ENCODE measurements around the gene TRABD2B.

TRABD2B gene

DNA sequence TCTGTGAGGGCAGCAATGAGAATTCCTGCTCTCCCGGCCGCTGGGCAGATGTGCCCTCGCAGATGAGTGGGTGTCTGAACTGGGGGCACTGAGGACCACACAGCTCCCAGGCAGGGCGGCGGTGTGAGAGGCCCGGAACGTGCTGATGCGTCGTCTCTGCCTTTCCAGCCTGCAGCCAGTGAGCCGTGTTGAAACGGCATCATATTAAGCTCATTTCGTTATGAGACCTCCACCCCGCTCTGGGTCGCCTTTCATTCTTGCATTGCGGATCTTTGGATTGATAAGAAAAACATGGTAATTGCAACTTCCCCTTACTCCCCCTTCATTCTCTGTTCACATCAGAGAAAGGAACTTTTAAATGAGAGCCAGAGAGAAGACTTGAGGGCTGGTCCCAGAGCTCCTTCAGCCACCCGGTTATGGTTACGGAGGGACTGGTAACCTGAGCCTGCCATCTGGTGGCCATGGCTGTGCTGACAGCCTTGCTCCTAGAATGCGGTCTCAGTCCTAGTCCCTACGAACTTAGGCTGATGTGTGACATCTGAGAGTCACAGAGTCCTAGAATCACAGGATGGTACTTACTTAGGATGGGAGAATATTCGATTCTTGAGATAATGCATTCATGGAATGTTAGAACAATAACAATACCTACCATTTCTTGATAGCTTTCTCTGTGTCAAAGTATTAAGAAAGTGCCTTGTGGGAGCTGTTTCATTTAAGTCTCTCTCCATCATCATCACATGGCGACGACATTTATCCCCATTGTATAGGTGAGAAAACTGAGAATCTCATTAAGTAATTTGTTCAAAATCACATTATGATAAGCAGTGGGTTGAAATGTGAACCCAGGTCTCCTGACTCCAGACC is 271.0 kb downstream of the TRABD2B start:
- DNase-seq (ENCODE audit: low read depth in 2 of 2): peak in 1 of 2 experiments; percentile 56

GRCh38 chr1:47725511-47725991 is 271.6 kb downstream of the TRABD2B start:
- no peak for DNase-seq (ENCODE audit: low read depth in 2 of 2)

- DNase-seq (ENCODE audit: low read depth in 2 of 2): no peak
Observed at GRCh38 chr1:47725000-47725473, 272.1 kb downstream of the TRABD2B start.

DNA sequence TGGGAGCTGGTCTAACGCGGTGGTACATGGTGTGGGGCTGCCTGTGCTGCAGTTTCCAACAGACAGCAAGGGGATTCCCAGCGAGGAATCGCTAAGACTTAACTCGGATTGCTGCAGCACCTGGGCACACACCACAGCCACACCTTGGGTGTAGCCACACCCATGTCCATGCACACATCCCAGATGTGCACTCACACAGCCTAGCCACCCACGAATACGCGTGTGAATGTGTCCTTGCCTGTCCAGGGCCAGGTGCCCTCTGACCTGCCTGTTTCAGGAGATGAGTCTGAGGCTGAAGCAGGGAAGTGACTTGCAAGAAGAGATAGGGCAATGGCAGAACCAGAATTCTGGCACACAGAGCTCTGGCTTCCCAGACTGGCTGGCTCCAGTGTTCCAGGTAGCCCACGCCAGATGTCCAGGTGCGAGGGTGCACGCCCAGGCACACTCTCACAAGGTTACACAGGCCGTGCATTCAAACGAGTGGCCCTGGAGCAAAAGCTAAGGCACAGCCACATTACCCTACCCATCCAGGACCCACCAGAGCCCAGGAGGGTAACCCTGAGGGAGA is 272.7 kb downstream of the TRABD2B start:
- no peak for DNase-seq (ENCODE audit: low read depth in 2 of 2)

DNA sequence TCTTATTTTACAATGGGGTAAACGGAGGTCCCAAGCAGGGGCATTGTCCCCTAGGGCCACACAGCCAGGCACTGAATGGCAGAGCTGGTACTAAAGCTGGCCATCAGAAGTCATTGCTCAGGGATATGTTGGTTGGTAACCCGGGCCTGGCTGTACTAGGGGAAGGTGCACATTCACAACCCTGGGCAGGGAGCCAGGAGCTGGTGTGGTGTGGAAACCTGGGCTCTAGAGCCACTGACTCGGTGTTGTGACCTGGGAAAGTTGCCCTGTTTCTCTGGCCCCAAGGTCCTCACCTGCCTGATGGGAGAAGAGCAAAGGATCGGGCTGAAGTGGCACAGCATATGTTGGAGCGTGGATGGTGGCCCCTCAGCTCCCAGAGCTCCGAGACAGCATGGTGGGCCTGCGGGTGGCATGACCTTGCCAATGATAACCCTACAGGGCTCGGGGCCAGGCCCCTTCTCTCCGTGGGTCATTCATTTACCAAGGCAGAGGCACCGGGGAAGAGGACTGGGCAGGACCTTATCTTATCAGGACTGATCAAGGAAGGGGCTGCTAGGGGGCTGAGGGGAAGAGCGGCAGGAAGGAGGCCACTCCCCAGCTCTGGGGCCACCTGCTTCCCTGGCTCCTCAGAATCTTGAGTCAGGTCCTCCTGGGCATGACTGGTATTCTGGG is 274.1 kb downstream of the TRABD2B start:
- DNase-seq (ENCODE audit: low read depth in 2 of 2): no peak

GRCh38 chr1:47722101-47722500 is 275.1 kb downstream of the TRABD2B start:
- DNase-seq (ENCODE audit: low read depth in 2 of 2): no peak

GRCh38 chr1:47720111-47720510 is 277.1 kb downstream of the TRABD2B start:
- DNase-seq (ENCODE audit: low read depth in 2 of 2): no peak

- no peak for DNase-seq (ENCODE audit: low read depth in 2 of 2)
Observed at GRCh38 chr1:47717341-47717740, 279.8 kb downstream of the TRABD2B start.

- no peak for DNase-seq (ENCODE audit: low read depth in 2 of 2)
Observed at GRCh38 chr1:47713975-47714767, 283.0 kb downstream of the TRABD2B start.

- no peak for DNase-seq (ENCODE audit: low read depth in 2 of 2)
Observed at GRCh38 chr1:47713333-47713953, 283.7 kb downstream of the TRABD2B start.

GRCh38 chr1:47712596-47713299 is 284.4 kb downstream of the TRABD2B start:
- no peak for DNase-seq (ENCODE audit: low read depth in 2 of 2)

DNA sequence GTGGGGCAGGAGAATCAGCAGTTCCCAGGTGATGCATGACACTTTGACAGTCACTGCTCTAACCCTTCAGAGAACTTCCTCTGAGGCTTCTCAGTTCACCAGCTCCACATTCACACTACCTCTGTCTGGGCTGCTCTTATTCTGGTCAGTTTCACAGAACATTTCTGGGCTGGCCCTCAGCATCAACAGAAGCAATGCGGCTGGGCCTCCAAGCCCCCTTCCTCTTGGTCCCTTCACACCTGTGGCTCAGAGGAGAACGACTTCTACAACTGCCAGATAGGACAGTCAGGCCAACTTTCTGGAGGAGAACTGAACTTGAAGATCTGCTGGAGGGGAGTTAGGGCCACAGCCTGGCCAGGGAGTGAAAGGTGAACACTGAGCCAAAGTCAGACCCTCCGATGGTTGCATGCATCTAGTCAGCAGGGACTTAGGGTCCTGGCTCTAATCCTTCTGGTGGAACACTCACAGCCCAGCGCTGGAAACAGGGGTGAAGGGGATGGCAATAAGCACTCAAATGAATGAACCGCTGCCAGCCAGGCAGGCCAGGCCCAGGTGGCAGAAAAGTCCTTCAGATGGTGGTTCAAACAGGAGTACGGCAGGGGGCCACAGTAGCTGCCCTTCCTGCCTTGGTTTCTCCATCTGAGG is 285.2 kb downstream of the TRABD2B start:
- no peak for DNase-seq (ENCODE audit: low read depth in 2 of 2)

DNA sequence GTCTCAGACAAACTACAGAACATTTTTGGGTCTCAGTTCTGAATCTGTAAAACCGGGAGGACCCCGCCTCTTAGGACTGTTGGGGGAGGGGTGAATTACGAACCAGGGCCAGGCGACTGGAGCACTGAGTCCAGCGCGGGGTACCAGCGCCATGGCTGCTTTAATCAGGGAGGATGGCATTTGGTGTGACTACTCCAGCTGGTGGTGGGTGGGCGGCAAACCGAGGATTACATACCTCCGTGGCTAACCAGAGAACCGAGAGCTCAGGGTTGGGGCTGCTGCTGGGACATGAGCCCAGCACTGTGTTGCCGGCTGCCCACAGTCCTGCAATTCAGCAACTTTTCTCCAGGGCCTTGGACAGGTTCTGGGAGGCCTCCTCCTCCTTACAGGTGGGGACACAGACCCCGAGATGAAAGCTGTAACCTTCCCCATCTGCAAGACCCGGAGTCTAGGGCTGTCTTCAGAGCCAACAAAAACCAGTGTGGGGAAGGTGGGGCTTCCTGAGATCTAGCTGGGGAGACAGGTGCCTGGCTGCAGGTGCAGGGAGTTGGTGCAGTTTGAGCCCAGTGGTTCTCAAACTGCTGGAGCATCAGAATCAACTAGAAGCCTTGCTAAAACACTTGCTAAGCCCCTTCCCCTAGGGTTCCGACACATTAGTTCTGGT is 285.9 kb downstream of the TRABD2B start:
- DNase-seq (ENCODE audit: low read depth in 2 of 2): no peak
